ENCODE results near the gene CADM1.

DNA sequence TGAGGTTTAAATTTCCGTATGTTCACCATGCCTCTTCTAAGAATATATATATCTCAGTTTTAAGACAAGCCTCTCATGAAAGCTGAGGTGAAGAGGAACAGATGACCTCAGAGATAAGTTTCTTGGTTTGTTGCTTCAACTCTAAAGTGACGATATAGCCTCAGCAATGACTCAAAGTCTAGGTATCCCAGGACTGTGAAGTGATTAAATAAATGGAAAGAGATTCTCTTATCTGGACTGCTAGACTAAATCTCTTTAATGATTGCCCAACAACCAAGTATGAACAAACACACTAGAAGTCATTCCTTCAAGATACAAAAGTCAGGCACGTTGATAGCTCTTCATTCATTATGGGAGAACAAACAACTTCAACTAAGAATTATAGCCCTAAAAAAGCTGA, 15.3 kb downstream of the CADM1 start:
- TF ChIP-seq POLR2A (IDR thresholded peaks at IDR 0.05; ENCODE audit: low read depth, low read length): no peak
- TF ChIP-seq EZH2 (IDR thresholded peaks at IDR 0.05; ENCODE audit: borderline replicate concordance, low read depth, low read length, severe bottlenecking): no peak
- TF ChIP-seq, protein P1, sequence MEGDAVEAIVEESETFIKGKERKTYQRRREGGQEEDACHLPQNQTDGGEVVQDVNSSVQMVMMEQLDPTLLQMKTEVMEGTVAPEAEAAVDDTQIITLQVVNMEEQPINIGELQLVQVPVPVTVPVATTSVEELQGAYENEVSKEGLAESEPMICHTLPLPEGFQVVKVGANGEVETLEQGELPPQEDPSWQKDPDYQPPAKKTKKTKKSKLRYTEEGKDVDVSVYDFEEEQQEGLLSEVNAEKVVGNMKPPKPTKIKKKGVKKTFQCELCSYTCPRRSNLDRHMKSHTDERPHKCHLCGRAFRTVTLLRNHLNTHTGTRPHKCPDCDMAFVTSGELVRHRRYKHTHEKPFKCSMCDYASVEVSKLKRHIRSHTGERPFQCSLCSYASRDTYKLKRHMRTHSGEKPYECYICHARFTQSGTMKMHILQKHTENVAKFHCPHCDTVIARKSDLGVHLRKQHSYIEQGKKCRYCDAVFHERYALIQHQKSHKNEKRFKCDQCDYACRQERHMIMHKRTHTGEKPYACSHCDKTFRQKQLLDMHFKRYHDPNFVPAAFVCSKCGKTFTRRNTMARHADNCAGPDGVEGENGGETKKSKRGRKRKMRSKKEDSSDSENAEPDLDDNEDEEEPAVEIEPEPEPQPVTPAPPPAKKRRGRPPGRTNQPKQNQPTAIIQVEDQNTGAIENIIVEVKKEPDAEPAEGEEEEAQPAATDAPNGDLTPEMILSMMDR (IDR thresholded peaks at IDR 0.05; ENCODE audit: extremely low read depth in 1 of 2, insufficient read depth in 1 of 2, low read depth in 1 of 2, low read length in 2 of 2): no peak
- TF ChIP-seq MYC (IDR thresholded peaks at IDR 0.05; ENCODE audit: low read depth, low read length): no peak
- no peak for TF ChIP-seq POLR2AphosphoS5 (IDR thresholded peaks at IDR 0.05; ENCODE audit: insufficient read depth, low read depth, low read length)
- TF ChIP-seq, protein P2, sequence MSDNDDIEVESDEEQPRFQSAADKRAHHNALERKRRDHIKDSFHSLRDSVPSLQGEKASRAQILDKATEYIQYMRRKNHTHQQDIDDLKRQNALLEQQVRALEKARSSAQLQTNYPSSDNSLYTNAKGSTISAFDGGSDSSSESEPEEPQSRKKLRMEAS (IDR thresholded peaks at IDR 0.05; ENCODE audit: insufficient read depth, insufficient read length): no peak
